AG08396 (cell line): Measurements from ENCODE around the gene RAP1GDS1.
"Not testable (repeated sequence)": the region's sequence is repeated elsewhere in the genome, so short reads cannot be mapped to it uniquely, and the experiment has no call there.

ENCODE experiments used
- DNase-seq: peaks from one replicate; pipeline ENCODE4 v3.0.0; 2012; ENCODE audit warnings: low spot score, mixed read lengths

Gene RAP1GDS1

GRCh38 chr4:98260579-98261404, at the start of gene RAP1GDS1:
TSS of gene RAP1GDS1 (plus strand) at chr4:98261384. CDS start at chr4:98261566, 182 bp downstream.
- peak; percentile 99 for DNase-seq

DNA sequence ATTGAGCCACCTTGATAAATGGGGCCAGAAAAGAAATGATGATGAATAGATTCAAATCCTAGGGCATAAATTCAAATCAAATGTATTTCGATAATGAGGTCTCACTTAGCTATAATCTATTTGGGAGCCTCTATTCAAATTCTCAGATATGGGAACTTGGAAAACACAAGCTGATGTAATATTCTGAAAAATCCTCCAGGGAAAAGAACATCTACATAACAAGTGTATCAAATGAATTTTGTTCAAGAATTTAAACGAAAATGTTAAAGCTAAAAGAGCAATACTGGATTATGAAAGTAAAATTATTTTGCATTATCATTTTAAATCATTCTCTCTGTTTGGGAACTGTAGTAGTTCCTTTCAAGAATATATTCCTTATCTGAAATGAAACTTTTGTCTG, 38.9 kb upstream of the RAP1GDS1 start:
- DNase-seq = no peak

GRCh38 chr4:98226396-98226795, 34.8 kb upstream of the RAP1GDS1 start:
- DNase-seq = no peak

DNA sequence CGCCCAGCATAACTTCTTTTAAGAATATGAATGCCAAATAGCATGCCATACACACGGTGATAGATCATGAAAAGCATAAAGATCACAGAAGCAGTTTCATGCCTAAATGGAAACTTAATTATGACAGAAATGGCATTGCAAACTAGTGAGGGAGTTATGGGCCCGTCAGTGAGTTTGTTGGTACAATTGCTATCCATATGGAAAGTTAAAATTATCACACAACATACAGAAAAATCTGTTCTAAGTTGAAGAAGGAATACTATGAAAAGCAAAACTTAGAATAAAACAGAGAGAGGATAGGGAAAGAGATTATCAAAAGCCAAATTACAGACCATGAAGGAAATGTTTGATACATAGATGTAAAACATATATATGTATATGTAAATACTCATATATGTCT, 30.2 kb upstream of the RAP1GDS1 start:
- DNase-seq = no peak

DNA sequence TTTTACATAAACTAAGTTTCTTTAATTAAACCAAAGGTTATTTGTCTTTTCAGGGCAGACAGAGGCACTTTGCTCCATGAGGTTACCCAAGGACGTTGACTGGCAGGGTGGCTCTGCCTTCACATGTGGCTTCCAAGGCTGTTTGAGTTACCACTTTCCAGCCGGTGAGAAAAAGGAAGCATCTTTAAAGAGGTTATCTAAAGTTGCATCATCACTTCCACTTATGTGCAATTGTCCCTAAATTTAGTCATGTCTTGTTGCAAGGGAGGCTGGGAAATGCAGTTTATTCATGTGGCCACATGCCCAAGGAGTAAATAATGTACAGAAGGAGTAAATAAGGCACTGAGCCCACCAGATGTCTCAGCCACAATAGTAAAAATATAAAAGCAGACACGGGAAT, 29.0 kb upstream of the RAP1GDS1 start:
- DNase-seq = no peak

DNA sequence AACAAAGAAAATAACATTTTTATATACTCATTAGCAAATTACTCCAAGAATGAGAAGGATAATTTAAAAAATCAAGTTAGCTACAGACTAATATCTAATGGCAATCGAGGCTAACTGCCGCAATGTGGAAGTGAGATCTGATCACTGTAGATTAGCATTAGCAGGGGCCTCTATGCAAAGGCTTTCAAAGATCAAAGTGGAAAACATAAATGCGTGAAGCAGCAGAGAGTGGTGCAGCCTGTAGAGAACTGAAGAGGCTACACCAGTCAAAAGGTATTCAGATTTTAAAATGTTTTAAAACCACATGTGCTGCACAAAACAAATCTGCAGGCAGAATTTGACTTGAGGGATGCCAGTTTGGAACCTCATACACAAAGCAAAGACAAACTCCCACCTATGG, 24.0 kb upstream of the RAP1GDS1 start:
- no peak for DNase-seq

GRCh38 chr4:98242063-98242462, 19.1 kb upstream of the RAP1GDS1 start:
- no peak for DNase-seq

- no peak for DNase-seq
Measured at GRCh38 chr4:98242538-98242937, 18.6 kb upstream of the RAP1GDS1 start.

GRCh38 chr4:98245226-98245625, 16.0 kb upstream of the RAP1GDS1 start:
- DNase-seq = no peak

DNA sequence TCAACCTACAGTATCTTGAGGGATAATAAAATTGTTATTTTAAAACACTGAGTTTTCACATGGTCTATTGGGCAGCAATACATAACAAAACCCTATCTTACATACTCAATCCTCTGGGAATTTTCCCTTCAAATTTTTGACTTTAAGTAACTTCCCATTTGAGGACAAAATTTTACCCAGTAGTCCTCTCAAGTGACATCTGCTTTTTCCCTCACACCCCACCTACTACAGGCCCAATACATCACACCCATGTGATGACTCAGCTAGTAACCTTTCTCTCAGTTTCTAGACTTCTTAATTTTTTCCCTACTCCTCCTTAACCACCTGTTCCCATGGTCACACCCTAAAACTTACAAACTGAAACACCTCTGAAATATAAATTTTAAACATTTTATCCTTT, 12.2 kb upstream of the RAP1GDS1 start:
- DNase-seq = no peak

DNA sequence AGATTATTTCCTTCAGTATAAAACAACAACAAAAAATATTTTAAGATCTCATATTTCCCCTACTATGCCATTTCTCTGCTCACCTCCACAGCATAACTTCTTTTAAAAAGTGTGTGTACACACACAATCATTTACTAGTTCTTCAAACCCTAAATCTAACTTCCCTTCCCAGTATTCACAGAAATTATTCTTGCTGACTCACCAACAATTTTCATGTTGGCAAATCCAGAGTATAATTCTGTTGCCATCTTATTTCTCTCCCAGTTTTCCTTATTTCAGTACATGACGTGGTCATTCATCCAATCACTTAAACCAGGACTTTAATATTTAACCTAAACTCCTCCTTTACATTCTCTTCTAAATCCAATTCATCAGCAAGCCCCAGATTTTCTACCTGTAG, 11.4 kb upstream of the RAP1GDS1 start:
- DNase-seq = no peak

DNA sequence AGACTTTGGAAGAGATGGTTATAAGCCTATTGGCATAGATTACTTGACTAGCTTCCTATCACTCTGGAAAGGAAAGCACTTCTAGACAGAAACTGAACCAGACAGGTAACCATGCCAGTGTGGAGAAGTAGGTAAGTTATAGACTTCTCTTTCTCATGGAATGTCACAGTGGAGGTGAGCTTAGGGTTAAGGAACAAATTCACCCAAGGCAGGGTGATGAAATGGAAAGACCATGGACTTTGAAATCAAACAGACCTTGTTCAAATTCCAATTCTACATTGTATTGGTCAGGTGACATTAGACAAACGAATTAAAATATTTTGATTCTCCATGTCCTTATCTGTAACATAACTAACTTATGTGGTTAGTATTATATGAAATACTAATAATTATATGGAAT, 7.7 kb upstream of the RAP1GDS1 start:
- no peak for DNase-seq

DNA sequence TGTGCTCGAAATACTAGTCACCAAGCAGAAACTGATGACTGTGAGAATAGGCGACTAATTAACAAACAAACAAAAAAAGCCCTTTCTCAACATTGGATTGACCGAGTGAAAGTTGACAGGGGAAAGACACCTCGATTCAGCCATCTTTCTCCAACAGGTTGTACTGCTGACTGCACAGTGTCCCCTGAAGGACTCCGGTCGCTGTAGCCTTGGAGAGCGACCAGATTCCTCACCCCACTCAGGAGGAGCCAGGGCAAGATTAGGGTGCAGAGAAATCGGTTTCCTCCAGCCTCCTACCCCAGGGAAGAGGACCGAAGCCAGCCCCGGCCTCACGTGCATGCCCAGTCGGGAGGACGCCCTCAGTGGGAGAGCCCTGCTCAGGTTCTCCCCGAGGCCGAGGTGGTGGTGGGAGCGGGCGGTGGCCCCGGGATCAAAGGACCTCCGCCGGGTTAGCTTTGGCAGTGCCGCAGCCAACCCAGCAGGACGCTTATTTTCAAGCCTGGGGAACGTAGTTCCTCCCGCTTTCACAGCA, 1.1 kb upstream of the RAP1GDS1 start:
- DNase-seq = peak; percentile 44

- DNase-seq = peak; percentile 60
Measured at GRCh38 chr4:98261405-98262291, 464 bp downstream of the RAP1GDS1 start.

DNA sequence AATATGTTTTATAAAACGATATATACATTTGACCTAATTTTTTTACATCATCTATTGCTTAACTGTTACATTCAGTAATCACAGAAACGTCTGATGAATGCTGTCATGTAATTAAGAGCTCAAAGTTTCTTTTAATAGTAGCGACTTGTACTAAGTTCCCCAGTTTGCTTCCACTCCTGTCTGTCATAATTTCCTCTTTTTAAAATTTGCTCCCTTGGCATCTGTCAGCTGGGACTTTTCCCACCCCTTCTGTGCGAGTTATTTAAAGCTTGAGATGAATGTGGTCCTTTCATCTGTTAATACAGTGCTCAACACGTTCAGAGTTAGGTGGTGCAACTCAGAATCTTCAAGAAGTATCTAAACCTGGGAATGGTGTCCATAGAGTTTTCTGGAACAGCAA, 1.2 kb downstream of the RAP1GDS1 start:
- DNase-seq = no peak

- DNase-seq = no peak
Measured at GRCh38 chr4:98267498-98267897, 6.3 kb downstream of the RAP1GDS1 start.

DNA sequence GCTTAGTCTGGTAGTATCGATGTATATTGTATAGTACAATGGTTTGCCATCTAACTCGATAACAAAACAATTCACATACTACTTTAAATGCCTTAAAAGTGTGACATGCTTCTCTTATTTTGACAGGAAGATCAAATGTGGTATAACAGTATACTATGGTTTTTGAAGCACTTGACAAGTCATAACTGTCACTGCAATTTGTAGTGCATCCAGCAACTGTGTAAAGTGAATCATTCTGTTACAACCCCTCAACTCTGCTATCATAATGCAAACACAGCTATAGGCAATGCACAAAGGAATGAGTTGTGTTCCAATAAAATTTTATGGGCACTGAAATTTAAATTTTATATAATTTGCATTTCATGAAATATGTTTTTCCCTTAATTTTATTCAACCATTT, 14.0 kb downstream of the RAP1GDS1 start:
- no peak for DNase-seq

DNA sequence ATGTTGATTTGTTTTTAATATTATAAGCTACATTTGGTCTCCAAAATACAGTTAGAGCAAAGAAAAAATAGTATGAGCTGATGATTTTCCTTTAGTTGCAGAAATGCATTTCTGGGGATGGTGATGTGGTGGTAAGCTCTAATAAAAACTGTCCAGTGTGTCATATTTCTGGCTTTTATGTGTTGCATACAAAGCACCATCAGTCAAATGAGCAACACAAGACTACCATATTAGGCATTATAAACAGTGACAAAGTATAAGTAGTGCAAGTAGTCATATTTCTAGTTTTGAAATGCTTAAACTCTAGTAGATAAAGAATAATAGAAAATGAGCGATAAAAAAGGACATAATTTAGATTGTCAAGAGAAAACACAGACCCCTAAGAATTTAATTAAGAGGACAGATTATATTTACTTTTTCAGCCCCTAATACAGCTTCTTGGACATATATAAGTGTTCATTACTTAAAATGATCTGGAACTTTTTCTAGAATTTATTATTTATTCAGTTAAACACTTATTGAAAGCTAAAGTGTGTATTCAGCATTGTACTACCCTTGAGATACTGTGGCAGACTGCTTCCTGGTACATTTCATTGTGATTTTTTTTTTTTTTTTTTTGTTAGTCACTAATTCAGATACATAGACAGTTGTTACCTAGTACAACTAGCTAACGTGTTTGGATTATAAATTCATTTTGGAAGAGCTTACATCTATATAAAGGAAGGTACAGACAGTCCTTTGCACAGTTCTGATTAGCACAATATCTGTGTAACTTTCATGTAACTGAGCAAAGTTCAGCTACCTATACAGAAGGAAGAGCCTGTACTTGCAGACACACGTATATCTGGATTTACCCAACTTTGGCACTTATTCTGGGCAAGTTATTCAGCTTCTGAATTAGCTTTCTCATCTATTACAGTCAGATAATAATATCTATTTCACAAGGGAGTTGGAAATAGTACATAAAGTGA, 22.3 kb downstream of the RAP1GDS1 start:
- no peak for DNase-seq

GRCh38 chr4:98284640-98285046, 23.5 kb downstream of the RAP1GDS1 start:
- DNase-seq = no peak

DNA sequence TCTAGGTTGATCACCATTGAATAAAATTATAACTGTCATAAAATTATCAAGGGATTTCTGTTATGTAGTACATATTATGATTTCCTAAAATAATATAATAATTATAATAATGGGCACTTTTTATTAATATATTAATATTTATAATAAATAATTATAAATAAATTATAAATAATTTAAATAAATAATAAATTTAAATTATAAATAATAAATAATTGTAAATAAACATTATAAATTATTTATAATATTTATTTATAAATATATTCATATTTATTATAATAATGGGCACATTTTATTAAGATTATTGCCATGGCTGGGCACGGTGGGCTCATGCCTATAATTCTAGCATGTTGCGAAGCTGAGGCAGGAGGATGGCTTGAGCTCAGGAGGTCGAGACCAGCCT, 24.5 kb downstream of the RAP1GDS1 start:
- DNase-seq = no peak

- DNase-seq = no peak
Measured at GRCh38 chr4:98287328-98287727, 26.1 kb downstream of the RAP1GDS1 start.

DNA sequence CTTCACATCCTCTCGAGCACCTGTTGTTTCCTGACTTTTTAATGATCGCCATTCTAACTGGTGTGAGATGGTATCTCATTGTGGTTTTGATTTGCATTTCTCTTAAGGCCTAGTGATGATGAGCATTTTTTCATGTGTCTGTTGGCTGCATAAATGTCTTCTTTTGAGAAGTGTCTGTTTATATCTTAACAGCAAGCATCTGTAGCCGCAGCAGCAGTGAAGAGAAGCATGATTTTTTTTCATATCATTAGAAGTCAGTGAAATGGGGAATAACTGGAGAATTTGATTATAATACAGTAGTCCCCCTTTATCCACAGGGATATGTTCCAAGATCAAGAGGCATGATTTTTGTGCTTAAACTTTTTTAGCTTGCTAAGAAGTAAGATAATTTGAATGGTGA, 27.5 kb downstream of the RAP1GDS1 start:
- not testable (repeated sequence) for DNase-seq
